ENCODE measurements around the gene RBM10. TPM values are rescaled to one million over a fixed set of nuclear protein-coding genes. Genes with fewer than 3 reads are reported as not detected.

RBM10 gene
- total RNA-seq, 1 donor from 2014 or later, result 64.6 TPM

DNA sequence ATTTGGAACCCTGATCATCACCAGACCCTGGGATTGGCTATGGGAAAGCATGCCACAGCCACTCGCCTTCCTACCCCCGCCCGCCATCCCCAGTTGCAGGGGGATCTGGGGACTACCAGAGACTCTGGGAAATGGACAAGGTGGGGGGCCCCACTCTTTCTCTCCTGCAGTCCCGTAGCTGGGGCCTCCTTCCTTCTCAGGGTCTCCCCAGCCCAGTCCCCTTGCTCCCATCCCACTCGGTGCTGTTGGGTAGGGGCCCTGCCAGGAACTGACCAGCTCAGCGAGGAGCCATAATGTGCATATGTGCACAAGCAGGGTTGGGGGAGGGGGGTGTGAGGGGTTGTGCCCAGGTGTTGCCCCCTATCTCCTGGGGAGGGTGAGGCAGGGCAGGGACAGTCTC is 84.4 kb downstream of the RBM10 start:
- no peak overlapping the region for H3K27ac Mint-ChIP-seq
- H3K9me3 Mint-ChIP-seq, result peaks cover 4% of the 10 kb centered on the region
- peaks cover 33% of the 10 kb centered on the region for H3K36me3 Mint-ChIP-seq (ENCODE audit: low read depth)
- no peak for DNase-seq
- H3K27me3 Mint-ChIP-seq, result peaks cover 3% of the 10 kb centered on the region
- peaks cover 9% of the 10 kb centered on the region for H3K4me1 Mint-ChIP-seq
- H3K4me3 Mint-ChIP-seq, result no peak overlapping the region
- intact Hi-C loops (cut with micrococcal nuclease), result no loop called here

DNA sequence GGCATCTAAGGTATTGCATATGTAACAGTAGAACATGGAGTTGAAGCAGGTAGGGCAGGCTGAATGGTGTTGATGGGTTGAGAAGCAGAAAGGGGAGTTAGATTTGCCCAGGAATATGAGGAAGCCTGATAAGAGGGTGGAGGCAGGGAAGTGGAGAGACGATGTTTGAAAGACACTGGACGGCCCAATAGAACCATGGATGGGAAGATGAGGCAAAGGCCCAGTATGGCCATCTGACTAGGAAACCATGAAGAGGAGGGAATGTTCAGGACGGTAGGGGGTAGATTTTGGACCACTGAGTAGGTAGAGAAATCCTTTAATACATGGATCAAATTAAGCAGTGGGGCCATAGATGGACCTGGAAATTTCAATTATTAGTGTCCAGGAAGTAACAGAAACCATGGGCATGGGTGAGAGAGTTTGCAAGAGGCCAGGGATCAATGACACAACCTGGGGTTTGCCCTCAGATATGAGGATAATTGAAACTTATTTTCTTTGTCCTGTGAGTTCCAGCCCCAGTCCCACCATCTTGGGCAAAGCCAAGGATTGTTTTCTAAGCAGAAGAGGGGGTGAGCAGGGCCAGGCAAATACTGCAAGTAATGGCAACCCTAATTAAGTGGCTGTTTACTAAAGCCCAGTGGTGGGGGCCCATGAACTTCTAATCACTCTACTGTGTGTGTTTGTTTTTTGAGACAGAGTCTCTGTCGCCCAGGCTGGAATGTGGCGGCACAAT is 85.3 kb downstream of the RBM10 start:
- intact Hi-C loops (cut with micrococcal nuclease), result loop anchor here (5.0 kb wide), 1 partner anchor 37 kb away; no protein-coding TSS in a partner anchor
- H3K4me1 Mint-ChIP-seq, result peaks cover 10% of the 10 kb centered on the region
- H3K36me3 Mint-ChIP-seq (ENCODE audit: low read depth), result peaks cover 29% of the 10 kb centered on the region
- H3K27me3 Mint-ChIP-seq, result peaks cover 3% of the 10 kb centered on the region
- no peak for DNase-seq
- H3K4me3 Mint-ChIP-seq, result no peak overlapping the region
- peak overlapping the region; percentile 79 for H3K27ac Mint-ChIP-seq
- peaks cover 4% of the 10 kb centered on the region for H3K9me3 Mint-ChIP-seq

DNA sequence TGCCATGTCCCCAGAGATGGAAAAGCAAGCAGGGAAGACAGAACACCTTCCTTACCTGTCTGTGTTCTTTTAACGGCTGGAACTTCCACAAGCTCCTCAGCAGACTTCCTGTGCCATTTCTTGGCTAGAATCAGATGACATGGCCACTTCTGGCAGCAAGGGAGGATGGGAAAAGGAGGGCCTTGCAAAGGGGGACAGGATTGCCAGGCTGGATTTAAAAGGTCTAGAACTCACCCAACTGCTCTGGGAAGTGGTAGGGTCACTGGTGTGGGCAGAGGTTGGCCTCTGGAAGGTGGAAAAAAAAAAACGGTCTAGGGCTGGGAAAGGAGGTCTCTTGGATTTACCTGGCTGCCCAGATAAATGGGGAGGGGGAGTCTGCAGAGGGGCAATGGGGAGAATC is 86.1 kb downstream of the RBM10 start:
- no peak for DNase-seq
- H3K27ac Mint-ChIP-seq, result peak overlapping the region; percentile 34
- H3K36me3 Mint-ChIP-seq (ENCODE audit: low read depth), result peaks cover 26% of the 10 kb centered on the region
- peaks cover 3% of the 10 kb centered on the region for H3K27me3 Mint-ChIP-seq
- intact Hi-C loops (cut with micrococcal nuclease), result loop anchor here (5.0 kb wide), 1 partner anchor 36 kb away; no protein-coding TSS in a partner anchor
- peaks cover 19% of the 10 kb centered on the region for H3K4me1 Mint-ChIP-seq
- peaks cover 4% of the 10 kb centered on the region for H3K9me3 Mint-ChIP-seq
- H3K4me3 Mint-ChIP-seq, result no peak overlapping the region

DNA sequence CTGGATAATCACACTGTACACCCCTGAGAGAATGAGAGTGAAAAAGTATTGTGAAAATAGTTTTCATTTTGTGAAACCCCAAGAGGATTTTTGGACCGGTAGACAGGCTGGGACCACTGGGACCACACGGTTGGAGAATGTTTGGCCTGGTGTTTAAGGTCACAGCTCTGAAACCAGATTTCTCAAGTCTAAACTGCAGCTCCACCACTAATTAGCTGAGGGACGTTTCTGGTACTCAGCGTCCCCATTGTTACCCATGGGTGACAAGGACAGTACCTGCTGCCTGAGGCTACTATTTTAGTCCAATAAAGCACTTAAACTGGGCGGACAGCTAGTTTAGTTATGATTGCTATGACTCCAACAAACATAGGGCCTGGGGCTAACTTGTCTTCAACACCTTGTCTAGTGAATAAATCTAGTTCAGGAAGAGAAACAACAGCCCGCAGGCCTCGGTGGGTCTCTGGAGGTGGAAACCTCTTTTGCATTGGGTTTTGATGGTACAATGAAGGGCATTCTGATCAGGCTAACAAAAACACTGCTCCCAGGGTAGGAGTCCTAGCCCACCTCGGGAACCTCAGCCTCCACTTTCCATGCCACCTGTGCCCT is 87.3 kb downstream of the RBM10 start:
- H3K4me1 Mint-ChIP-seq, result peaks cover 20% of the 10 kb centered on the region
- H3K4me3 Mint-ChIP-seq, result peak overlapping the region; percentile 87
- H3K9me3 Mint-ChIP-seq, result peaks cover 4% of the 10 kb centered on the region
- peaks cover 3% of the 10 kb centered on the region for H3K27me3 Mint-ChIP-seq
- intact Hi-C loops (cut with micrococcal nuclease), result loop anchor here (2.0 to 5.0 kb wide), 3 partner anchors 35 to 251 kb away; partner anchors contain the start of genes NDUFB11, RBM10 and ZNF41
- DNase-seq, result peak; percentile 62
- peak overlapping the region; percentile 98 for H3K27ac Mint-ChIP-seq
- H3K36me3 Mint-ChIP-seq (ENCODE audit: low read depth), result peaks cover 22% of the 10 kb centered on the region

DNA sequence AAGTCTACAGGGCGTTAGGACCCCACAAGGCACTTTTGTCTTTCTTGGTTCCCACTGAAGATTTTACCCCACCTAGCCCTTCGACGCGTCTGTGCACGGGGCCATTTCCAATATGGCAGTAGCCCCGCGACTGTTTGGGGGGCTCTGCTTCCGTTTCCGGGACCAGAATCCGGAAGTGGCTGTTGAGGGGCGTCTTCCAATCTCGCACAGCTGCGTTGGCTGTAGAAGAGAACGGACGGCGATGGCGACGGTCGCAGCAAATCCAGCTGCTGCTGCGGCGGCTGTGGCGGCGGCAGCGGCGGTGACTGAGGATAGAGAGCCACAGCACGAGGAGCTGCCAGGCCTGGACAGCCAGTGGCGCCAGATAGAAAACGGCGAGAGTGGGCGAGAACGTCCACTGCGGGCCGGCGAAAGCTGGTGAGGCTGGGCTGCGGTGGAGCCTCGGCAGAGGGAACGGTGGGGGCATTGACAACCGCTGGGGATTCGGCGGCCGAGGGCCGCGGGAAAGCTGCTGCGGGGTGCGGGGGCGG is 87.8 kb downstream of the RBM10 start, which contains the start of gene USP11:
Gene USP11, plus strand, starts transcription at position 207 of the 530 bp plus-strand sequence. Its CDS starts 35 bp downstream, at position 242.
- intact Hi-C loops (cut with micrococcal nuclease), result loop anchor here (1.0 to 5.0 kb wide), 6 partner anchors 15 to 417 kb away; partner anchors contain the start of genes CDK16, ELK1, NDUFB11 and RBM10

DNA sequence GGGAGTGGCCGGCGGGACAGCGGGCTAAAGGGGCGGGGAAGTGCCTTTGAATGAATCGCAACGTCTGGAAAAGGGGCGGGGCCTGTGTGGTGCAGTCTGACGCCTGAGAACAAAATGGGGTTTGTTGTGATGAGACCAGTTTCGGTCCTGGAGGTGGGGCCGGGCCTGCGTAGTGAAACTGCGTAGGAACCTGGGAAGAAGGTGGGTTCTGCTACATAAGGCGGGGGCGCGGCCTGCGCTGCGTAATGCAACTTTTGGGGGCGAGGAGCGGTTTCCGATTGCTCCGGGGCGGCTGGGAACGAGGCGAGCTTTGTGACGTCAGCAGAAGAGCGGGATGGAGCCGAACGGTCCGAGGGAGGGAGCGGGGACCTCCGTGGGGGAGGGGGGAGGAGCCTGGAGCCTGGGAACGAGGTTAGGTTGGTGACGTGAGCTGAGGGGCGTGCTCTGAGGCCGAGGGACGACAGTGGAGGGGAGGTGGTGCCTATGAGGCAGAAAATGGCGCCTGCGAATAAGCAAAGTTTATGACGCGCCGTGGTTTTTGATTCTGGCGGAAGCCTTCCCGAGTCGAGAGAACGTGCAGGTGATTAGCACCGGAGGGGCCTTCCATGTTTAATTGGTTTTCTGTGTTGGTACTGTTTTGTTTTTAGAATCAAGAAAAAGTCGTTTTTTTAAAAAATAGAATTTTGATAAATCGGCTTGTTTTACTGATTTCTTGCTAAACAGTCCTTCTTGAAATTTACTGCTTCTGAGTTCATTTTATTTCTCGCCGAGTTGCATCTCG is 88.5 kb downstream of the RBM10 start:
- H3K9me3 Mint-ChIP-seq, result peaks cover 4% of the 10 kb centered on the region
- intact Hi-C loops (cut with micrococcal nuclease), result loop anchor here (1.0 to 5.0 kb wide), 6 partner anchors 15 to 417 kb away; partner anchors contain the start of genes CDK16, ELK1, NDUFB11 and RBM10
- peak overlapping the region; percentile 98 for H3K27ac Mint-ChIP-seq
- peaks cover 3% of the 10 kb centered on the region for H3K27me3 Mint-ChIP-seq
- peaks cover 20% of the 10 kb centered on the region for H3K4me1 Mint-ChIP-seq
- peaks cover 18% of the 10 kb centered on the region for H3K36me3 Mint-ChIP-seq (ENCODE audit: low read depth)
- peak; percentile 97 for DNase-seq
- peak overlapping the region; percentile 87 for H3K4me3 Mint-ChIP-seq

More for the DNA sequence above, 87.8 kb downstream of the RBM10 start, which contains the start of gene USP11:
- Mint-ChIP-seq H3K4me1 (peaks cover 20% of the 10 kb centered on the region), H3K27ac (peak within 1 kb of the TSS; percentile 98), H3K9me3 (peaks cover 4% of the 10 kb centered on the region), H3K4me3 (peak within 1 kb of the TSS; percentile 87), H3K36me3 (ENCODE audit: low read depth) (peaks cover 22% of the 10 kb centered on the region), H3K27me3 (peaks cover 3% of the 10 kb centered on the region)
- peak; percentile 81 for DNase-seq

DNA sequence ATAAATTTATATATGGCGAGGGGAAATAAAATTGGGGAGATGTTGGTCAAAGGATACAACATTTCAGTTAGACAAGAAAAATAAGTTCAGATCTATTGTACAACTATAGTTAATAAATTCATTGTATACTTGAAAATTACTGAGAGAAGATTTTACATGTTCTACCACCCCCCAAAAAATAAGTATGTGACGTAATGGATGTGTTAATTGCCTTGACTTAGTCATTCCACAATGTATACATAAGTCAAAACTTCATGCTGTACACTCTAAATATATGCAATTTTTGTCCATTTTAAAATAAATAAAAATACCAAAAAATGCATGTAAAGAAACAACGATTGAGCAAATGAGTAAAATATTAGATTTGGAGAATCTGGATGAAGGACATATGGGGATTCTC is 89.6 kb downstream of the RBM10 start:
- peak overlapping the region; percentile 87 for H3K4me3 Mint-ChIP-seq
- intact Hi-C loops (cut with micrococcal nuclease), result loop anchor here (5.0 kb wide), 1 partner anchor 33 kb away; no protein-coding TSS in a partner anchor
- no peak for DNase-seq
- H3K27me3 Mint-ChIP-seq, result peaks cover 3% of the 10 kb centered on the region
- H3K4me1 Mint-ChIP-seq, result peaks cover 20% of the 10 kb centered on the region
- no peak overlapping the region for H3K27ac Mint-ChIP-seq
- H3K36me3 Mint-ChIP-seq (ENCODE audit: low read depth), result peaks cover 15% of the 10 kb centered on the region
- peaks cover 4% of the 10 kb centered on the region for H3K9me3 Mint-ChIP-seq

DNA sequence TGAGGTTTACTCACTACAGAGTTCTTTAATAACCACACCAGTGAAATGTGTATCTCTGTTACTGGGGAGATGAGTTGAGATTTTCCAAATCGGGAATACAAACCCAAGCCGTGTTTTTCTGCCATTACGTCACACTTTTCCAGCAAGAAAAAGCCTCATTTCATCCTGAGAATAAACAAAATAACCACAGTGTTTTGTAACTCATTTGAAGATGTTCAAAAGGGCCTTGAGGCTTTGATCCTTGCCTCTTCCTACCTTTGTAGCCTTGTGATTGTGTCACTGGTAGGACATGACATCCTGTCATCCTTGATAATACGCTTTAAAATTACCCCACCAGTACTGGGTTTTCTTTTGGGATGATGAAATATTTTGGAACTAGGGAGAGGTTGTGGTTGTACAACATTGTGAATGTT is 90.7 kb downstream of the RBM10 start:
- peaks cover 17% of the 10 kb centered on the region for H3K36me3 Mint-ChIP-seq (ENCODE audit: low read depth)
- peaks cover 16% of the 10 kb centered on the region for H3K4me1 Mint-ChIP-seq
- peaks cover 3% of the 10 kb centered on the region for H3K27me3 Mint-ChIP-seq
- DNase-seq, result no peak
- peak overlapping the region; percentile 65 for H3K4me3 Mint-ChIP-seq
- H3K9me3 Mint-ChIP-seq, result no peaks in the 10 kb centered on the region
- H3K27ac Mint-ChIP-seq, result peak overlapping the region; percentile 11
- intact Hi-C loops (cut with micrococcal nuclease), result no loop called here

Other genes with a start within 250 kb of the RBM10 start
- 1.5 and 1.6 TPM in 2 replicates for gene JADE3, start 232.8 kb upstream of the RBM10 start, total RNA-seq
- gene RGN, start 66.8 kb upstream of the RBM10 start, total RNA-seq, result not detected in 2 replicates
- gene NDUFB11, start 519 bp upstream of the RBM10 start, total RNA-seq, result 86.8 and 89.5 TPM in 2 replicates
- 233 and 246 TPM in 2 replicates for gene UBA1, start 48.6 kb downstream of the RBM10 start, total RNA-seq
- 66.3 and 70.2 TPM in 2 replicates for gene CDK16, start 73.5 kb downstream of the RBM10 start, total RNA-seq
- gene USP11, start 87.8 kb downstream of the RBM10 start, total RNA-seq, result 25.9 and 27.3 TPM in 2 replicates
- 0.31 and 0.40 TPM in 2 replicates for gene ZNF157, start 225.4 kb downstream of the RBM10 start, total RNA-seq

All from activated CD4-positive, alpha-beta T cell treated with anti-CD3 and anti-CD28 coated beads, Interleukin-2, amount 10 ng/mL, durations not matched to agents 24 days and 14 days (primary cell).